ENCODE data around the gene PRSS1. TPM values are rescaled to one million over a fixed set of nuclear protein-coding genes. Genes with fewer than 3 reads are reported as not detected.

PRSS1 gene
- total RNA-seq, 1 donor from 2014 or later: not detected

DNA sequence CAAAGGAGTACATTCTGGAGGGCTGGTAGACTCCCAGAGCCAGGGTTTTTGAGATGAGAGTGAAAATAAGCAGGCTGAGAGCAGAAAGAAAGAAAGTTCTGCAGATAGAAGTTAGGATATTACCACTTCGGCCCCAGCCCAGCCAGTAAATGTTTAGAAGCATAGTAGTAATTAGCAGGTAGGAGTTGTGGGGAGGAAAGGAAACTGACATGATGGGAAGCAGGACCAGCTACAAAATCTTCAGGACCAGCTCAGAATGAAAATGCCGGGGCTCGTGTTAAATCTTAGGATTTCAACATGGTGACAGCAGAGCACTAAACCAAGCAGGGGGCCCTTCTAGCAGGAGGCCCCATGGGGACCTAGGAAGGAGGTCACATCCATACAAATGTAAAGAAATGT lies 50.2 kb downstream of the PRSS1 start:
- DNase-seq (ENCODE audit: low spot score in 2 of 2): peak in 1 of 2 donors; percentile 31
- peaks cover 5 to 10% of the 10 kb centered on the region in 2 donors for H3K4me1 ChIP-seq
- intact Hi-C loops (cut with DNase I): no loop called here
- H3K36me3 ChIP-seq: no peaks in the 10 kb centered on the region
- H3K27me3 ChIP-seq: peaks cover 5% of the 10 kb centered on the region
- H3K4me3 ChIP-seq: no peak overlapping the region
- H3K9me3 ChIP-seq: no peaks in the 10 kb centered on the region
- TF ChIP-seq, protein P1, sequence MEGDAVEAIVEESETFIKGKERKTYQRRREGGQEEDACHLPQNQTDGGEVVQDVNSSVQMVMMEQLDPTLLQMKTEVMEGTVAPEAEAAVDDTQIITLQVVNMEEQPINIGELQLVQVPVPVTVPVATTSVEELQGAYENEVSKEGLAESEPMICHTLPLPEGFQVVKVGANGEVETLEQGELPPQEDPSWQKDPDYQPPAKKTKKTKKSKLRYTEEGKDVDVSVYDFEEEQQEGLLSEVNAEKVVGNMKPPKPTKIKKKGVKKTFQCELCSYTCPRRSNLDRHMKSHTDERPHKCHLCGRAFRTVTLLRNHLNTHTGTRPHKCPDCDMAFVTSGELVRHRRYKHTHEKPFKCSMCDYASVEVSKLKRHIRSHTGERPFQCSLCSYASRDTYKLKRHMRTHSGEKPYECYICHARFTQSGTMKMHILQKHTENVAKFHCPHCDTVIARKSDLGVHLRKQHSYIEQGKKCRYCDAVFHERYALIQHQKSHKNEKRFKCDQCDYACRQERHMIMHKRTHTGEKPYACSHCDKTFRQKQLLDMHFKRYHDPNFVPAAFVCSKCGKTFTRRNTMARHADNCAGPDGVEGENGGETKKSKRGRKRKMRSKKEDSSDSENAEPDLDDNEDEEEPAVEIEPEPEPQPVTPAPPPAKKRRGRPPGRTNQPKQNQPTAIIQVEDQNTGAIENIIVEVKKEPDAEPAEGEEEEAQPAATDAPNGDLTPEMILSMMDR (IDR thresholded peaks at IDR 0.05): no peak
- H3K27ac ChIP-seq: no peak overlapping the region

DNA sequence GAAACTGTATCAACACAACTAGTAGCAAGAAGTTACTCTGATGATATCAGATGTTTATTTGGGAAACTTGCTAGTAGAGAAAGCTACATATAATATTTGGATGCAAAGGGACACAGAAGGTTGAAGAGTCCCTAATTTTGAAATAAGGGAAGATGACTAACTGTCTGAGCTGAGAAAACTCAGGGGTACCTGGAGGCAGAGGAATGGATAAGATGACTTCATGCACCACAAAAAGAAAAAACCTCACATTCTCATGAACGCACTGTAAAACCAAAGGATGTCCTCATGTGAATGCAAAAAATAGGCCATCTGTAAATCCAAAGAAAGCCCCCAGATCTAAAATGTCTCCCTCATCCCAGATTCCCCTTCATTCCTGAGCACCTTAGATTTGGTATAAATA lies 50.8 kb downstream of the PRSS1 start:
- intact Hi-C loops (cut with DNase I): no loop called here
- H3K4me3 ChIP-seq: no peak overlapping the region

DNA sequence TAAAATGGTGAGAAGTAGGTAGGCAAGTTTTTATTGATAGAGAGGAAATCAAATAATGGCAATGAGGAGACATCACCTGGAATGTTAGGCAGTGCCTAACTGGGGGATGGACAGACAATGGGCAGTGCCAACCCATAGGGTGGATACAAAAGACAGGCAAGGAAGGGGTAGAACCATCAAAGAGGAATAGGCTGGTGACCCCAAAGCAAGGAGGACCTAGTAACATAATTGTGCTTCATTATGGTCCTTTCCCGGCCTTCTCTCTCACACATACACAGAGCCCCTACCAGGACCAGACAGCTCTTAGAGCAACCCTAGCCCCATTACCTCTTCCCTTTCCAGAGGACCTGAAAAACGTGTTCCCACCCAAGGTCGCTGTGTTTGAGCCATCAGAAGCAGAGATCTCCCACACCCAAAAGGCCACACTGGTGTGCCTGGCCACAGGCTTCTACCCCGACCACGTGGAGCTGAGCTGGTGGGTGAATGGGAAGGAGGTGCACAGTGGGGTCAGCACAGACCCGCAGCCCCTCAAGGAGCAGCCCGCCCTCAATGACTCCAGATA lies 51.5 kb downstream of the PRSS1 start:
- Histone ChIP-seq H3K27me3 (peaks cover 5% of the 10 kb centered on the region), H3K36me3 (no peaks in the 10 kb centered on the region), H3K9me3 (no peaks in the 10 kb centered on the region), H3K4me3 (no peak overlapping the region), H3K27ac (no peak overlapping the region), H3K4me1 (peaks cover 5 to 10% of the 10 kb centered on the region in 2 donors)
- TF ChIP-seq, protein P1 (IDR thresholded peaks at IDR 0.05): no peak
- DNase-seq (ENCODE audit: low spot score in 2 of 2): peak in 1 of 2 donors; percentile 12
- intact Hi-C loops (cut with DNase I): no loop called here

More for the DNA sequence above, 50.8 kb downstream of the PRSS1 start:
- Histone ChIP-seq H3K27me3 (peaks cover 5% of the 10 kb centered on the region), H3K36me3 (no peaks in the 10 kb centered on the region), H3K4me1 (peaks cover 5 to 10% of the 10 kb centered on the region in 2 donors), H3K27ac (no peak overlapping the region), H3K9me3 (no peaks in the 10 kb centered on the region)
- TF ChIP-seq, protein P1 (IDR thresholded peaks at IDR 0.05): no peak
- DNase-seq (ENCODE audit: low spot score in 2 of 2): no peak

DNA sequence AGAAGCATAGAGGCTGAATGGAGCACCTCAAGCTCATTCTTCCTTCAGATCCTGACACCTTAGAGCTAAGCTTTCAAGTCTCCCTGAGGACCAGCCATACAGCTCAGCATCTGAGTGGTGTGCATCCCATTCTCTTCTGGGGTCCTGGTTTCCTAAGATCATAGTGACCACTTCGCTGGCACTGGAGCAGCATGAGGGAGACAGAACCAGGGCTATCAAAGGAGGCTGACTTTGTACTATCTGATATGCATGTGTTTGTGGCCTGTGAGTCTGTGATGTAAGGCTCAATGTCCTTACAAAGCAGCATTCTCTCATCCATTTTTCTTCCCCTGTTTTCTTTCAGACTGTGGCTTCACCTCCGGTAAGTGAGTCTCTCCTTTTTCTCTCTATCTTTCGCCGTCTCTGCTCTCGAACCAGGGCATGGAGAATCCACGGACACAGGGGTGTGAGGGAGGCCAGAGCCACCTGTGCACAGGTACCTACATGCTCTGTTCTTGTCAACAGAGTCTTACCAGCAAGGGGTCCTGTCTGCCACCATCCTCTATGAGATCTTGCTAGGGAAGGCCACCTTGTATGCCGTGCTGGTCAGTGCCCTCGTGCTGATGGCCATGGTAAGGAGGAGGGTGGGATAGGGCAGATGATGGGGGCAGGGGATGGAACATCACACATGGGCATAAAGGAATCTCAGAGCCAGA lies 52.5 kb downstream of the PRSS1 start:
- TF ChIP-seq, protein P1 (IDR thresholded peaks at IDR 0.05): no peak
- intact Hi-C loops (cut with DNase I): no loop called here

DNA sequence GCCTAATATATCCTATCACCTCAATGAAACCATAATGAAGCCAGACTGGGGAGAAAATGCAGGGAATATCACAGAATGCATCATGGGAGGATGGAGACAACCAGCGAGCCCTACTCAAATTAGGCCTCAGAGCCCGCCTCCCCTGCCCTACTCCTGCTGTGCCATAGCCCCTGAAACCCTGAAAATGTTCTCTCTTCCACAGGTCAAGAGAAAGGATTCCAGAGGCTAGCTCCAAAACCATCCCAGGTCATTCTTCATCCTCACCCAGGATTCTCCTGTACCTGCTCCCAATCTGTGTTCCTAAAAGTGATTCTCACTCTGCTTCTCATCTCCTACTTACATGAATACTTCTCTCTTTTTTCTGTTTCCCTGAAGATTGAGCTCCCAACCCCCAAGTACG lies 53.0 kb downstream of the PRSS1 start:
- TF ChIP-seq, protein P1 (IDR thresholded peaks at IDR 0.05): no peak
- Histone ChIP-seq H3K4me3 (no peak overlapping the region), H3K36me3 (no peaks in the 10 kb centered on the region), H3K4me1 (peaks cover 2 to 6% of the 10 kb centered on the region in 2 donors), H3K27ac (no peak overlapping the region), H3K9me3 (no peaks in the 10 kb centered on the region), H3K27me3 (no peaks in the 10 kb centered on the region)
- intact Hi-C loops (cut with DNase I): no loop called here
- peak in 1 of 2 donors; percentile 34 for DNase-seq (ENCODE audit: low spot score in 2 of 2)

More for the DNA sequence above, 52.5 kb downstream of the PRSS1 start:
- Histone ChIP-seq H3K27me3 (peaks cover 3% of the 10 kb centered on the region), H3K9me3 (no peaks in the 10 kb centered on the region), H3K36me3 (no peaks in the 10 kb centered on the region), H3K4me3 (no peak overlapping the region), H3K4me1 (peaks cover 5 to 10% of the 10 kb centered on the region in 2 donors), H3K27ac (no peak overlapping the region)
- DNase-seq (ENCODE audit: low spot score in 2 of 2): peak in 1 of 2 donors; percentile 24

Other genes with a start within 250 kb of the PRSS1 start
- not detected for gene PRSS2, start 21.5 kb downstream of the PRSS1 start, total RNA-seq
- 13.1 TPM for gene EPHB6, start 105.6 kb downstream of the PRSS1 start, total RNA-seq
- gene TRPV6, start 136.3 kb downstream of the PRSS1 start, total RNA-seq: not detected
- not detected for gene TRPV5, start 184.3 kb downstream of the PRSS1 start, total RNA-seq
- gene LLCFC1, start 190.0 kb downstream of the PRSS1 start, total RNA-seq: not detected
- gene KEL, start 212.9 kb downstream of the PRSS1 start, total RNA-seq: not detected